Suprapubic skin (tissue), 4 donors: ENCODE results near the gene EFCAB6.

Experiments
- EP300 ChIP-seq: sonication (generic); formaldehyde crosslinking; IDR thresholded peaks from one replicate; pipeline ENCODE4 v1.6.1; 2017; ENCODE audit warnings: antibody characterized with exemption
- POLR2A ChIP-seq, 2 donors: fragments of 450-650 bp; IDR thresholded peaks; one replicate each; pipeline ENCODE4 v1.6.1; 2017; ENCODE audit warnings: antibody characterized with exemption in 2 of 2, mild to moderate bottlenecking in 2 of 2, moderate library complexity in 2 of 2
- POLR2AphosphoS5 ChIP-seq, 3 donors: sonication (generic); formaldehyde crosslinking; IDR thresholded peaks; one replicate each; pipeline ENCODE4 v1.6.1; 2017; ENCODE audit warnings: antibody characterized with exemption in 3 of 3
- TF ChIP-seq, protein P1 (sequence below), 2 donors: fragments of 200-600 bp in 1 of 2; fragments of 450-650 bp in 1 of 2; sonication (generic) in 1 of 2; IDR thresholded peaks; one replicate each; pipeline ENCODE4 v1.5.1; 2016 to 2019; ENCODE audit warnings: antibody characterized with exemption in 2 of 2, mild to moderate bottlenecking in 1 of 2, moderate library complexity in 1 of 2

GRCh38 chr22:43506487-43506886 lies 305.6 kb downstream of the EFCAB6 start:
- TF ChIP-seq, protein P1, sequence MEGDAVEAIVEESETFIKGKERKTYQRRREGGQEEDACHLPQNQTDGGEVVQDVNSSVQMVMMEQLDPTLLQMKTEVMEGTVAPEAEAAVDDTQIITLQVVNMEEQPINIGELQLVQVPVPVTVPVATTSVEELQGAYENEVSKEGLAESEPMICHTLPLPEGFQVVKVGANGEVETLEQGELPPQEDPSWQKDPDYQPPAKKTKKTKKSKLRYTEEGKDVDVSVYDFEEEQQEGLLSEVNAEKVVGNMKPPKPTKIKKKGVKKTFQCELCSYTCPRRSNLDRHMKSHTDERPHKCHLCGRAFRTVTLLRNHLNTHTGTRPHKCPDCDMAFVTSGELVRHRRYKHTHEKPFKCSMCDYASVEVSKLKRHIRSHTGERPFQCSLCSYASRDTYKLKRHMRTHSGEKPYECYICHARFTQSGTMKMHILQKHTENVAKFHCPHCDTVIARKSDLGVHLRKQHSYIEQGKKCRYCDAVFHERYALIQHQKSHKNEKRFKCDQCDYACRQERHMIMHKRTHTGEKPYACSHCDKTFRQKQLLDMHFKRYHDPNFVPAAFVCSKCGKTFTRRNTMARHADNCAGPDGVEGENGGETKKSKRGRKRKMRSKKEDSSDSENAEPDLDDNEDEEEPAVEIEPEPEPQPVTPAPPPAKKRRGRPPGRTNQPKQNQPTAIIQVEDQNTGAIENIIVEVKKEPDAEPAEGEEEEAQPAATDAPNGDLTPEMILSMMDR (IDR thresholded peaks at IDR 0.05), result no peak
- TF ChIP-seq POLR2A (IDR thresholded peaks at IDR 0.05) (no peak), POLR2AphosphoS5 (IDR thresholded peaks at IDR 0.05) (no peak), EP300 (no peak)
